ENCODE measurements around the gene LIMA1.

- TF ChIP-seq CTCF (conservative IDR thresholded peaks at IDR 0.05; ENCODE audit: low read length) (no peak), EZH2phosphoT487 (IDR thresholded peaks at IDR 0.05; ENCODE audit: borderline replicate concordance, low read depth, low read length) (no peak)
Measured at GRCh38 chr12:50291377-50291776, 8.1 kb upstream of the LIMA1 start.
